IPS-20b (cell line): ENCODE results near the gene ZMYND19.
"Not testable (repeated sequence)": the region's sequence is repeated elsewhere in the genome, so short reads cannot be mapped to it uniquely, and the experiment has no call there.

Experiments
- H3K27ac ChIP-seq: one replicate; pipeline ENCODE4 v1.5.1; 2013; ENCODE audit warnings: low read length
- H3K27me3 ChIP-seq: 2 replicates; pipeline ENCODE4 v1.6.1; 2013; ENCODE audit warnings: mild to moderate bottlenecking, low read length, inconsistent platforms; ENCODE audit not compliant: insufficient read depth
- H3K36me3 ChIP-seq: 2 replicates; pipeline ENCODE4 v1.6.1; 2013; ENCODE audit warnings: low read depth, mild to moderate bottlenecking, inconsistent platforms, low read length, moderate library complexity; ENCODE audit not compliant: insufficient read depth
- H3K4me1 ChIP-seq: 2 replicates; pipeline ENCODE4 v1.6.1; 2013; ENCODE audit warnings: mild to moderate bottlenecking, control low read depth, inconsistent platforms, low read length, moderate library complexity; ENCODE audit not compliant: insufficient read depth
- H3K4me3 ChIP-seq: 2 replicates; pipeline ENCODE4 v1.5.1; 2013; ENCODE audit warnings: mild to moderate bottlenecking, low read length, inconsistent platforms
- H3K9ac ChIP-seq: 2 replicates; pipeline ENCODE4 v1.6.1; 2013; ENCODE audit warnings: low read depth, mild to moderate bottlenecking, inconsistent platforms, low read length, moderate library complexity
- H3K9me3 ChIP-seq: 2 replicates; pipeline ENCODE4 v1.6.1; 2013; ENCODE audit warnings: mild to moderate bottlenecking, low read depth, low read length, inconsistent platforms; ENCODE audit not compliant: insufficient read depth

Gene ZMYND19

GRCh38 chr9:137564817-137565411, 25.4 kb downstream of the ZMYND19 start:
- no peaks in the 10 kb centered on the region for H3K9me3 ChIP-seq
- H3K4me3 ChIP-seq = no peak overlapping the region
- H3K27me3 ChIP-seq = no peaks in the 10 kb centered on the region
- H3K9ac ChIP-seq = no peak overlapping the region
- no peaks in the 10 kb centered on the region for H3K4me1 ChIP-seq
- peaks cover 38% of the 10 kb centered on the region for H3K36me3 ChIP-seq
- no peak overlapping the region for H3K27ac ChIP-seq

DNA sequence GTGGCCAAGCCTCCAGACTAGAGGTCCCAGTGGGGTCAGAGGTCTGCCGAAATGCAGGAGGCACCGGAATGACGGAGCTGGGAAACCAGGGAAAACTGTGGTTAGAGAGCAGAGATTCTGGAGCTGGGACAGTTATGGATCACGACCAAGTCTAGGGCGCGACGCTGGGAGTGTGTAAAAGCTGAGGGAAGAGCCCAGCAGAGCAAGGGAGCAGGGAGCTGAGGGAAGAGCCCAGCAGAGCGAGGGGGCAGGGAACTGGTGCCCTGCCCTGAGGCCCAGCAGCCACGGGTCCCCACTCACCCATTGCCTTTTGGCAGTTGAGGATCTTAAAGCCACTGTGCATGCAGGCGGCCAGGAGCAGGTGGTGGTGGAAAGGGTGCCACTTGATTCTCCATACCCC, 26.2 kb downstream of the ZMYND19 start:
- Histone ChIP-seq H3K27ac (no peak overlapping the region), H3K4me1 (no peaks in the 10 kb centered on the region), H3K27me3 (no peaks in the 10 kb centered on the region), H3K9ac (no peak overlapping the region), H3K36me3 (peaks cover 41% of the 10 kb centered on the region), H3K4me3 (no peak overlapping the region), H3K9me3 (no peaks in the 10 kb centered on the region)

DNA sequence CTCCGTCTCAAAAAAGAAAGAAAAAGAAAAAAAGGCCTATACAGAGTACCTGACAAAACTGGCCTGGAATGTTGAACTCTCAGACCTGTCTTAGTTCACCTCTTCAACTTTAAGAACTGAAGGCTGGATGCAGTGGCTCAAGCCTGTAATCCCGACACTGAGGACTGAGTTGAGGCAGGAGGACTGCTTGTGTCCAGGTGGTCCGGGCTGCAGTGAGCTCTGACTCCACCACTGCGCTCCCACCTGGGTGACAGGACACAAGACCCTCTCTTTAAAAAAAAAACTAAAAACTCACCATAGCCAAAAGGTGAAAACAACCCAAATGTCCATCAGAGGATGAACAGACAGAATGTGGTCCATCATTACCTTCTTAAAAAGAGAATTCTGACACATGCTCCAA, 32.2 kb downstream of the ZMYND19 start:
- Histone ChIP-seq H3K4me1 (no peaks in the 10 kb centered on the region), H3K27ac (no peak overlapping the region), H3K36me3 (peaks cover 54% of the 10 kb centered on the region), H3K9me3 (no peaks in the 10 kb centered on the region), H3K27me3 (no peaks in the 10 kb centered on the region), H3K4me3 (no peak overlapping the region), H3K9ac (no peak overlapping the region)

DNA sequence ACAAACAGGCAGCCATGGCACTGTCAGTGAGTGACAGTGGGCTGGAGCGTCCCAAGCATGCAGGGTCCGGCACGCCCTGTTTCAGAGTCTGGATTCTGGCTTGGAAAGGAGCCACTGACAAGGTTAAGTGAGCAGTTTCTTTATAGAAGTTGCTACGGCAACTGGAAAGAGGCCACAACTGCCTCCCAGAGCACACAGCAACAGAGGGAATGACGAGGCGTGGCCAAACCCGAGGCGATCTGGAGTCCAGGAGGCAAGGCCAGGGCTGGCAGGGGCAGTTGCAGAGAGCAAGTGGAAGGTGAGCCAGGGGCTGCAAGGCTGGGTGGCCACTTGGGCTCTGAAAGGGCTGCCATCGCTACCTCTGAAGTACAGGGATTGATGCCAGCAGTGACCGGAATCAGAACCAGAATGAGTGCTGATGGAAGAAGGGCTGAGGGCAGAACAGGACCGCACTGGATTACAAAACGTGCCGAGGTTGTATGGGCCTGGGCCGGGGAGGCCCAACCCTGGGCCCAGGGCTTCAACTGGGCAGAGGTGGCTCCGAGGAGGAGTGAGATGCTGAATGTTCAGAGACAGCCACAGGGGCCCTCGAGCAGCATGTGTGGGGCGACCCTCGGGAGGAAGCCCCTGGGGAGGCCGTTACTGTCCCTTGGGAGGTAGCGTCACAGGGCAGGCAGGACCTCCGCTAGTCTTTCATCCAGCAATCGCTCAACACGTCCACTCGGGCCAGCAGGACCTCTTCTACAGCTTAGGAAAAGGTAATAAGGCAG, 34.1 kb downstream of the ZMYND19 start:
- no peak overlapping the region for H3K27ac ChIP-seq
- H3K4me1 ChIP-seq = no peaks in the 10 kb centered on the region
- no peaks in the 10 kb centered on the region for H3K9me3 ChIP-seq

GRCh38 chr9:137555179-137555578, 35.1 kb downstream of the ZMYND19 start:
- Histone ChIP-seq H3K9me3 (no peaks in the 10 kb centered on the region), H3K4me1 (no peaks in the 10 kb centered on the region), H3K4me3 (no peak overlapping the region), H3K9ac (no peak overlapping the region), H3K36me3 (peaks cover 43% of the 10 kb centered on the region), H3K27ac (no peak overlapping the region), H3K27me3 (no peaks in the 10 kb centered on the region)

More for the DNA sequence above, 34.1 kb downstream of the ZMYND19 start:
- no peak overlapping the region for H3K4me3 ChIP-seq
- H3K27me3 ChIP-seq = no peaks in the 10 kb centered on the region
- H3K9ac ChIP-seq = no peak overlapping the region
- peaks cover 43% of the 10 kb centered on the region for H3K36me3 ChIP-seq

DNA sequence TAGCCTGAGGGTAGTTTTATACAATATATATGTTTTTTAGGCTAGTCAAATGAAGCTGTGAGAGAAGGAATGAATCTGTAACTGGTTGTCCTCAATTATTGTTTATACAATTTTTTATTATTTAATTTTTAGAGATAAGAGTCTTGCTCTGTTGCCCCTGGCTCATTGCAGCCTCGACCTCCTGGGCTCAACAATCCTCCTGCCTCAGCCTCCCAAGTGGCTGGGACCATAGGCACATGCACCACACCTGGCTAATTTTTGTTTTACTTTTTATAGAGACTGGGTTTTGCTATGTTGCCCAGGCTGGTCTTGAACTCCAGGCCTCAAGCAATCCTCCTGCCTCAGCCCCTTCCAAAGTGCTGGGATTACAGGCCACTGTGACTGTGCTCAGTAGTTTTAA, 36.0 kb downstream of the ZMYND19 start:
- Histone ChIP-seq H3K27me3 (no peaks in the 10 kb centered on the region), H3K27ac (no peak overlapping the region), H3K36me3 (peaks cover 34% of the 10 kb centered on the region), H3K9me3 (no peaks in the 10 kb centered on the region), H3K9ac (no peak overlapping the region), H3K4me1 (no peaks in the 10 kb centered on the region), H3K4me3 (no peak overlapping the region)

- not testable (repeated sequence) for H3K27ac ChIP-seq, H3K27me3 ChIP-seq, H3K4me3 ChIP-seq, H3K9me3 ChIP-seq, H3K4me1 ChIP-seq, H3K9ac ChIP-seq
- H3K36me3 ChIP-seq = peaks cover 34% of the 10 kb centered on the region
Observed at GRCh38 chr9:137553654-137554053, 36.7 kb downstream of the ZMYND19 start.

- peak overlapping the region; percentile 74; the same call in 1 of the 2 replicates for H3K9ac ChIP-seq
- no peaks in the 10 kb centered on the region for H3K27me3 ChIP-seq
- H3K4me3 ChIP-seq = peak overlapping the region; percentile 90
- H3K4me1 ChIP-seq = no peaks in the 10 kb centered on the region
- no peaks in the 10 kb centered on the region for H3K9me3 ChIP-seq
- peaks cover 25% of the 10 kb centered on the region for H3K36me3 ChIP-seq
- H3K27ac ChIP-seq = peak overlapping the region; percentile 54
Observed at GRCh38 chr9:137552022-137552768, 38.1 kb downstream of the ZMYND19 start.

- H3K4me3 ChIP-seq = peak within 1 kb of the TSS; percentile 90
- H3K27ac ChIP-seq = peak within 1 kb of the TSS; percentile 54
- peaks cover 20% of the 10 kb centered on the region for H3K36me3 ChIP-seq
- no peaks in the 10 kb centered on the region; the same call in 1 of the 2 replicates for H3K9me3 ChIP-seq
- H3K4me1 ChIP-seq = no peaks in the 10 kb centered on the region
- peak within 1 kb of the TSS; percentile 74; the same call in 1 of the 2 replicates for H3K9ac ChIP-seq
- H3K27me3 ChIP-seq = no peaks in the 10 kb centered on the region
Observed at GRCh38 chr9:137551264-137552021, 38.9 kb downstream of the ZMYND19 start, which contains the start of gene MRPL41. Gene MRPL41, plus strand, starts transcription at chr9:137551879. Its CDS starts 203 bp downstream, at chr9:137552082.

GRCh38 chr9:137550958-137551263, 39.4 kb downstream of the ZMYND19 start:
- H3K9me3 ChIP-seq, H3K27ac ChIP-seq, H3K9ac ChIP-seq: not testable (repeated sequence)

DNA sequence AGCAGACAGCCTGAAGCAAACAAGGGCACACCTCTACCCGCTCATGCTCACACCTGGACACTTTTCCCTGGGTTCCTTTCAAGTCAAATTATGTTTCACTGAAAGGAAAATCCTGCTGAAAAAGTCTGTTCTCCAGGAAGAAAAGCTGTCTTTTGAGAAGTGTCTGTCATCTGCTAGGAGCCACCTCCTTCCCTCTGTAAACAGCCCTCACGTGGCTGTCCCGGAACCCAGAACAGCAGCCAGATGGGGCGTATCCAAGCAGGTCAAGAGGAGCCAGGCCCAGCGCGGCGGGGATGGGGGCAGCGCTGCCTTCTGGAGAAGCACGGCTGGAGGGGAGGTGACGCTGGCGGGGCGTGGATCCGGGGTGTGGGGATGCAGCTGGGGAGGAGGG, 40.1 kb downstream of the ZMYND19 start, which contains the start of gene PNPLA7:
TSS of gene PNPLA7 (minus strand) at position 172 of the 391 bp plus-strand sequence. CDS start 205 bp downstream, outside the sequence.
- no peaks in the 10 kb centered on the region for H3K4me1 ChIP-seq
- peak within 1 kb of the TSS; percentile 27; the same call in 1 of the 2 replicates for H3K9ac ChIP-seq
- H3K36me3 ChIP-seq = peaks cover 8% of the 10 kb centered on the region
- peak within 1 kb of the TSS; percentile 59 for H3K4me3 ChIP-seq
- no peak within 1 kb of the TSS for H3K27ac ChIP-seq
- peaks cover 4% of the 10 kb centered on the region; the same call in 1 of the 2 replicates for H3K9me3 ChIP-seq
- H3K27me3 ChIP-seq = no peaks in the 10 kb centered on the region

More at GRCh38 chr9:137550958-137551263, 39.4 kb downstream of the ZMYND19 start:
- H3K4me3 ChIP-seq = peak overlapping the region; percentile 59
- not testable (repeated sequence) for H3K4me1 ChIP-seq, H3K27me3 ChIP-seq
- H3K36me3 ChIP-seq = peaks cover 15% of the 10 kb centered on the region
